ENCODE data around the gene METTL8. TPM values are rescaled to one million over a fixed set of nuclear protein-coding genes. Genes with fewer than 3 reads are reported as not detected.
"Not testable (repeated sequence)": the region's sequence is repeated elsewhere in the genome, so short reads cannot be mapped to it uniquely, and the experiment has no call there.

Gene METTL8
- total RNA-seq, 1 donor from 2014 or later, result 27.1 TPM

GRCh38 chr2:171430516-171431410 is 3.0 kb downstream of the METTL8 start:
- no peak for DNase-seq (ENCODE audit: low spot score)

- DNase-seq (ENCODE audit: low spot score), result not testable (repeated sequence)
Measured at GRCh38 chr2:171422710-171423495, 10.9 kb downstream of the METTL8 start.

- DNase-seq (ENCODE audit: low spot score), result no peak
Measured at GRCh38 chr2:171420728-171421563, 12.8 kb downstream of the METTL8 start.

GRCh38 chr2:171419333-171419732 is 14.5 kb downstream of the METTL8 start:
- DNase-seq (ENCODE audit: low spot score), result no peak

- DNase-seq (ENCODE audit: low spot score), result no peak
Measured at GRCh38 chr2:171416009-171416926, 17.5 kb downstream of the METTL8 start.

GRCh38 chr2:171414645-171415044 is 19.1 kb downstream of the METTL8 start:
- not testable (repeated sequence) for DNase-seq (ENCODE audit: low spot score)

- no peak for DNase-seq (ENCODE audit: low spot score)
Measured at GRCh38 chr2:171412571-171413175, 21.1 kb downstream of the METTL8 start.

GRCh38 chr2:171411791-171412483 is 21.9 kb downstream of the METTL8 start:
- no peak for DNase-seq (ENCODE audit: low spot score)

- DNase-seq (ENCODE audit: low spot score), result no peak
Measured at GRCh38 chr2:171411214-171411613, 22.6 kb downstream of the METTL8 start.

GRCh38 chr2:171410624-171411023 is 23.2 kb downstream of the METTL8 start:
- DNase-seq (ENCODE audit: low spot score), result no peak

- no peak for DNase-seq (ENCODE audit: low spot score)
Measured at GRCh38 chr2:171410101-171410500, 23.7 kb downstream of the METTL8 start.

GRCh38 chr2:171409436-171409971 is 24.3 kb downstream of the METTL8 start:
- DNase-seq (ENCODE audit: low spot score), result no peak

- DNase-seq (ENCODE audit: low spot score), result no peak
Measured at GRCh38 chr2:171407676-171408044, 26.1 kb downstream of the METTL8 start.

- no peak for DNase-seq (ENCODE audit: low spot score)
Measured at GRCh38 chr2:171407030-171407675, 26.6 kb downstream of the METTL8 start.

- no peak for DNase-seq (ENCODE audit: low spot score)
Measured at GRCh38 chr2:171406044-171406443, 27.7 kb downstream of the METTL8 start.

- no peak for DNase-seq (ENCODE audit: low spot score)
Measured at GRCh38 chr2:171405546-171405945, 28.2 kb downstream of the METTL8 start.

GRCh38 chr2:171404719-171405118 is 29.1 kb downstream of the METTL8 start:
- DNase-seq (ENCODE audit: low spot score), result no peak

- DNase-seq (ENCODE audit: low spot score), result no peak
Measured at GRCh38 chr2:171404261-171404660, 29.5 kb downstream of the METTL8 start.

Measured in mesenteric fat pad (tissue), 1 donor.